Lower lobe of right lung (tissue), 2 donors: ENCODE measurements around the gene FCN2. TPM values are rescaled to one million over a fixed set of nuclear protein-coding genes. Genes with fewer than 3 reads are reported as not detected.

Experiments used
- ATAC-seq, 2 donors: fragments of 200-7000 bp; cut with Tn5 transposase; one replicate each; pipeline ENCODE4 v1.9.1; 2020 to 2022; ENCODE audit warnings: mild to moderate bottlenecking in 2 of 2, moderate library complexity in 2 of 2
- DNase-seq: peaks from one replicate; pipeline ENCODE4 v3.0.0-alpha.2; 2020
- H3K27ac ChIP-seq: fragments of 200-600 bp; one replicate; pipeline ENCODE4 v1.8.0; 2022
- H3K27me3 ChIP-seq: fragments of 200-600 bp; one replicate; pipeline ENCODE4 v1.8.0; 2022; ENCODE audit warnings: low read depth
- H3K36me3 ChIP-seq: fragments of 200-600 bp; one replicate; pipeline ENCODE4 v1.8.0; 2022; ENCODE audit warnings: mild to moderate bottlenecking
- H3K4me1 ChIP-seq: fragments of 200-600 bp; one replicate; pipeline ENCODE4 v1.8.0; 2022
- H3K4me3 ChIP-seq: fragments of 200-600 bp; one replicate; pipeline ENCODE4 v1.8.0; 2022; ENCODE audit warnings: mild to moderate bottlenecking
- H3K9me3 ChIP-seq: fragments of 200-600 bp; one replicate; pipeline ENCODE4 v1.8.0; 2022
- intact Hi-C: fragments of 100-400 bp; cut with DNase I; formaldehyde crosslinking; loops from one replicate; pipeline ENCODE4 v1.11.0; 2022
- total RNA-seq: library from RNA; stranded (reverse); fragmentation: NEBNext Ultra II Directional; extraction: Animal tissue kit (Norgen Biotek cat#: 25700); gene quantifications from one replicate; pipeline ENCODE4 v1.2.1, GENCODE V29; 2021
- TF ChIP-seq, protein P1 (sequence below): fragments of 200-600 bp; IDR thresholded peaks from one replicate; pipeline ENCODE4 v1.8.0; 2022; ENCODE audit warnings: antibody characterized with exemption, mild to moderate bottlenecking
- donor health status: DM: no; HTN: yes; CAD: no; lungs with severe emphysema.

FCN2 gene
- total RNA-seq, 1 donor from 2014 or later, result not detected

DNA sequence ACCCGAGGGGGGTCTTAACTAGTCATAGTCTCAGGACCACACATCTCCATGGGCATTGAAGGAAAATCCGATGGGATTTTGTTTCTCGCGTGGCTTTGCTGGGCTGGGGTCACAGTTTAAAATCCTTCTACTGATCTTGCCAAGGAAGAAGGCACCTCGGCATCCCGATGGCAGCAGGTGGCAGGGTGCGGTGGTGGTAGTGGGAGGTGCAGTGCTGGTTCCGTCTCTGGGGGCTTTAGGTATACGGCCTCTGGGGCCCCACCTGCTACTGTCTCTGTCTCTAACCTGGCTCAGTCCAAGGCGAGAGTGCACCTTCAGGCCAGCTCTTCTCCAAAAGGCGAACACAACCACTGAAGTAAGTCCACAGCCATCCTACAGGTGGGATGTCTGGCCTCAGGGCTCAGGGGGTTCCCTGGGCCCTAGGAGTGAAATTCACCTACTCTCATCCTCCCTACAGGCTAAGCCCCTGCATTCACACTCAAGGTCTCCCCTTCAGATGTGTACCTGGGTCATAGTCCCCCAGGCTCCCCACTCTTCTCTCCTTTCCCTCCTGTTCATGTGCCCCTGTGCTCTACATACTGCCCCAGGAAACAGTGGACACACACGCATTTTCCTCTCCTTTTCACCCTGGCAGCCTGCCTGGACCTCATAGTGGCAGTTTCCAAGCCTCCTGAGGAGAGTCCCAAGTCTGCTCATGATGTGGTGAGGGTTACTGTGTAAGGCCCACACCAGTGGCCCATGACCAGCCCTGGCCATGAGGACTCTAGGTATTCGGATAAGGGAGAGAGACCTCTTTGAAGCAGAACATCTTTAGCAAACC, 736 bp upstream of the FCN2 start:
- no peak for ATAC-seq
- Histone ChIP-seq H3K27ac (no peak overlapping the region), H3K36me3 (no peaks in the 10 kb centered on the region), H3K9me3 (no peaks in the 10 kb centered on the region), H3K27me3 (peaks cover 9% of the 10 kb centered on the region), H3K4me3 (no peak overlapping the region), H3K4me1 (no peaks in the 10 kb centered on the region)
- TF ChIP-seq, protein P1, sequence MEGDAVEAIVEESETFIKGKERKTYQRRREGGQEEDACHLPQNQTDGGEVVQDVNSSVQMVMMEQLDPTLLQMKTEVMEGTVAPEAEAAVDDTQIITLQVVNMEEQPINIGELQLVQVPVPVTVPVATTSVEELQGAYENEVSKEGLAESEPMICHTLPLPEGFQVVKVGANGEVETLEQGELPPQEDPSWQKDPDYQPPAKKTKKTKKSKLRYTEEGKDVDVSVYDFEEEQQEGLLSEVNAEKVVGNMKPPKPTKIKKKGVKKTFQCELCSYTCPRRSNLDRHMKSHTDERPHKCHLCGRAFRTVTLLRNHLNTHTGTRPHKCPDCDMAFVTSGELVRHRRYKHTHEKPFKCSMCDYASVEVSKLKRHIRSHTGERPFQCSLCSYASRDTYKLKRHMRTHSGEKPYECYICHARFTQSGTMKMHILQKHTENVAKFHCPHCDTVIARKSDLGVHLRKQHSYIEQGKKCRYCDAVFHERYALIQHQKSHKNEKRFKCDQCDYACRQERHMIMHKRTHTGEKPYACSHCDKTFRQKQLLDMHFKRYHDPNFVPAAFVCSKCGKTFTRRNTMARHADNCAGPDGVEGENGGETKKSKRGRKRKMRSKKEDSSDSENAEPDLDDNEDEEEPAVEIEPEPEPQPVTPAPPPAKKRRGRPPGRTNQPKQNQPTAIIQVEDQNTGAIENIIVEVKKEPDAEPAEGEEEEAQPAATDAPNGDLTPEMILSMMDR, result no peak
- intact Hi-C loops, result no loop called here
- no peak for DNase-seq

DNA sequence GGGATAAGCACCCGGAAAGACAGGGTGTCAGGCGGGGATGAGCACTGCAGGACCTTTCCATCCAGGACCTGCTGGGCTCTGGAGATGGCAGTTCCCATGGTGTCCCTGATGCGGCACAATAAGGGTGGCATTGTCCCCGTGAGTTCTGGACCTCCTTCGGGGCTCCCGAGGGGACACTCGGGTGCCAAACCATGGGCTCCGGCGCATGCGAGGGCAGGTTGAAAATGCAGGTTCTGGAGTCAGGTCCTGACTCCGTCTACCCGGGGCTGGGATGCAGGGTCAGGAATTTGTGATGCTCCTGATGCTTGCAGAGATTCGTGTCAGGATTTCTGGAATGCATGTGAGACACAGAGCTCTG, 682 bp downstream of the FCN2 start:
- Histone ChIP-seq H3K9me3 (no peaks in the 10 kb centered on the region), H3K27me3 (peaks cover 9% of the 10 kb centered on the region), H3K36me3 (no peaks in the 10 kb centered on the region)

GRCh38 chr9:134882204-134882785, 1.7 kb downstream of the FCN2 start:
- TF ChIP-seq, protein P1, result no peak
- ATAC-seq (no peak), DNase-seq (no peak)
- no peaks in the 10 kb centered on the region for H3K9me3 ChIP-seq
- H3K4me3 ChIP-seq, result no peak overlapping the region
- H3K27ac ChIP-seq, result no peak overlapping the region
- H3K27me3 ChIP-seq, result peaks cover 9% of the 10 kb centered on the region
- H3K4me1 ChIP-seq, result no peaks in the 10 kb centered on the region
- H3K36me3 ChIP-seq, result no peaks in the 10 kb centered on the region
- intact Hi-C loops, result no loop called here

More for the DNA sequence above, 682 bp downstream of the FCN2 start:
- no peak for DNase-seq
- Histone ChIP-seq H3K4me3 (no peak overlapping the region), H3K27ac (no peak overlapping the region), H3K4me1 (no peaks in the 10 kb centered on the region)
- ATAC-seq, result no peak
- intact Hi-C loops, result no loop called here
- TF ChIP-seq, protein P1, result no peak

GRCh38 chr9:134883040-134883782, 2.6 kb downstream of the FCN2 start:
- ATAC-seq, result no peak
- no peak for DNase-seq

DNA sequence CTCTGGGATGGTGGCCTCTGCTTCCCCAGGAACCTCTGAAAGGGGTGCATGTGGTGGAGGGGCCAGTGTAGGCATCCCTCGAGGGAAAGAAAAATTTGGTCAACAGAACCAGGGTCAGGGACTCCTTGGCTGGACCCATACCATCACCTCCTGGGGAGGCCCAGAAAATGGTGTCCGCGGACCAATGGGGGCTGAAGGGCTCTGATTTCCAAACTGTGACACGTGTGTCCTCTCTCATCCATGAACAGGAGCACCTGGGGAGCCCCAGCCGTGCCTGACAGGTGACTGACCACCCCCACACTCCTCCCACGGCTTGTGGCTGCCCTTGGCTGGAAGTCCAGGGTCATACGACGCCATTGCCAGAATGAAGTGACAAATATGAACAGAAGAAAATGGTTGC, 3.9 kb downstream of the FCN2 start:
- H3K36me3 ChIP-seq, result no peaks in the 10 kb centered on the region
- no peak overlapping the region for H3K4me3 ChIP-seq
- H3K27ac ChIP-seq, result no peak overlapping the region
- peaks cover 9% of the 10 kb centered on the region for H3K27me3 ChIP-seq
- TF ChIP-seq, protein P1, result no peak
- ATAC-seq, result no peak
- intact Hi-C loops, result no loop called here
- no peak for DNase-seq
- H3K9me3 ChIP-seq, result no peaks in the 10 kb centered on the region
- H3K4me1 ChIP-seq, result no peaks in the 10 kb centered on the region

More at GRCh38 chr9:134883040-134883782, 2.6 kb downstream of the FCN2 start:
- TF ChIP-seq, protein P1, result no peak
- intact Hi-C loops, result no loop called here
- Histone ChIP-seq H3K36me3 (no peaks in the 10 kb centered on the region), H3K27ac (no peak overlapping the region), H3K4me3 (no peak overlapping the region), H3K4me1 (no peaks in the 10 kb centered on the region), H3K27me3 (peaks cover 9% of the 10 kb centered on the region), H3K9me3 (no peaks in the 10 kb centered on the region)
